OCI-LY7 (cell line): ENCODE data around the gene DUS3L. TPM values are rescaled to one million over a fixed set of nuclear protein-coding genes. Genes with fewer than 3 reads are reported as not detected.

Source experiments
- BruUV-seq: library from RNA; stranded (reverse); fragments of 400-500 nt; replicated peaks from 2 replicates; lab custom pipeline; 2021; lab: Mats Ljungman, UMichigan
- CTCF ChIA-PET: fragments of 300-600 bp; sonication (Branson Sonifier 250); formaldehyde crosslinking; loops from one replicate; lab custom pipeline; 2022; ENCODE audit warnings: antibody characterized with exemption; ENCODE audit not compliant: unreplicated experiment; lab: Charles Lee
- POLR2A ChIA-PET: fragments of 300-600 bp; sonication (Branson Sonifier 250); formaldehyde crosslinking; loops from one replicate; lab custom pipeline; 2022; ENCODE audit warnings: antibody characterized with exemption; lab: Charles Lee
- DNase-seq: peaks from one replicate; pipeline ENCODE4 v3.0.0-alpha.2; 2015; ENCODE audit warnings: low spot score
- H2AFZ ChIP-seq: fragments of 200-600 bp; sonication (generic), shearing (Covaris generic); 2 replicates; pipeline ENCODE4 v1.6.1; 2014; ENCODE audit warnings: mild to moderate bottlenecking, antibody characterized with exemption, low read length, moderate library complexity
- H3K27ac ChIP-seq: fragments of 200-600 bp; sonication (generic); 2 replicates; pipeline ENCODE4 v1.5.1; 2014; ENCODE audit warnings: mixed run types, low read depth, mild to moderate bottlenecking, moderate library complexity, low read length, inconsistent platforms; ENCODE audit not compliant: poor library complexity, severe bottlenecking
- H3K36me3 ChIP-seq: fragments of 200-600 bp; sonication (generic); 2 replicates; pipeline ENCODE4 v1.6.1; 2014; ENCODE audit warnings: mild to moderate bottlenecking, antibody characterized with exemption, low read length, moderate library complexity, mixed read lengths; ENCODE audit not compliant: insufficient read depth
- H3K4me1 ChIP-seq: fragments of 200-600 bp; sonication (generic); 2 replicates; pipeline ENCODE4 v1.5.1; 2014; ENCODE audit warnings: mild to moderate bottlenecking, low read length; ENCODE audit not compliant: insufficient read depth, poor library complexity, severe bottlenecking
- H3K4me2 ChIP-seq: fragments of 200-600 bp; sonication (generic); 2 replicates; pipeline ENCODE4 v1.6.1; 2014; ENCODE audit warnings: mild to moderate bottlenecking, low read length
- H3K4me3 ChIP-seq: fragments of 200-600 bp; sonication (generic); 2 replicates; pipeline ENCODE4 v1.5.1; 2014; ENCODE audit warnings: mild to moderate bottlenecking, low read depth, low read length; ENCODE audit not compliant: poor library complexity, severe bottlenecking
- H3K79me2 ChIP-seq: fragments of 200-600 bp; sonication (generic); 2 replicates; pipeline ENCODE4 v1.6.1; 2016; ENCODE audit warnings: low read depth, mild to moderate bottlenecking, low read length, moderate library complexity, mixed read lengths; ENCODE audit not compliant: insufficient read depth
- H3K9me2 ChIP-seq: fragments of 200-600 bp; sonication (generic); 2 replicates; pipeline ENCODE4 v1.6.1; 2016; ENCODE audit warnings: mild to moderate bottlenecking, low read length, mixed read lengths; ENCODE audit not compliant: insufficient read depth
- H3K9me3 ChIP-seq: fragments of 200-600 bp; sonication (generic); 2 replicates; pipeline ENCODE4 v1.6.1; 2014; ENCODE audit warnings: mild to moderate bottlenecking, mixed run types, low read length, mixed read lengths
- H4K20me1 ChIP-seq: fragments of 200-600 bp; sonication (generic); 2 replicates; pipeline ENCODE4 v1.6.1; 2014; ENCODE audit warnings: mild to moderate bottlenecking, antibody characterized with exemption, low read length, moderate library complexity, mixed read lengths; ENCODE audit not compliant: insufficient read depth
- CTCF ChIP-seq: fragments of 200-600 bp; sonication (generic); conservative IDR thresholded peaks from 2 replicates; pipeline ENCODE4 v1.5.1; 2014; ENCODE audit warnings: mild to moderate bottlenecking, antibody characterized with exemption, low read length, moderate library complexity, mixed read lengths
- EZH2phosphoT487 ChIP-seq: fragments of 200-600 bp; sonication (generic); IDR thresholded peaks from 2 replicates; pipeline ENCODE4 v1.6.1; 2018; ENCODE audit warnings: low read depth, borderline replicate concordance, mild to moderate bottlenecking, mixed run types, antibody characterized with exemption, low read length, moderate library complexity, mixed read lengths
- intact Hi-C: fragments of 100-400 bp; cut with micrococcal nuclease; formaldehyde crosslinking; loops from one replicate; pipeline ENCODE4 v1.10.0; 2022; ENCODE audit not compliant: unreplicated experiment
- total RNA-seq, 2 experiments: library from RNA; depleted of rRNA in 1 of 2; stranded (reverse); fragments of >200 nt in 1 of 2; shearing (Covaris generic) in 1 of 2; gene quantifications; 2 replicates each; pipeline ENCODE4 v1.2.3, GENCODE V29; 2014 to 2022

Gene DUS3L
- total RNA-seq, 2 experiments from 2014 or later = 55.8 to 76.9 TPM

- H3K36me3 ChIP-seq = no peaks in the 10 kb centered on the region
- CTCF ChIA-PET = no interaction called here
- TF ChIP-seq CTCF = no peak
- no peak for TF ChIP-seq EZH2phosphoT487
Observed at GRCh38 chr19:5801796-5802619, 11.0 kb upstream of the DUS3L start.

GRCh38 chr19:5800361-5801270, 9.7 kb upstream of the DUS3L start:
- Histone ChIP-seq H3K4me3 (no peak overlapping the region), H3K4me1 (peaks cover 15% of the 10 kb centered on the region), H3K9me2 (no peaks in the 10 kb centered on the region), H3K9me3 (no peaks in the 10 kb centered on the region), H3K4me2 (no peak overlapping the region), H2AFZ (no peak overlapping the region), H4K20me1 (no peaks in the 10 kb centered on the region), H3K27ac (no peak overlapping the region), H3K79me2 (no peaks in the 10 kb centered on the region), H3K36me3 (no peaks in the 10 kb centered on the region)
- DNase-seq = no peak
- intact Hi-C loops = no loop called here
- BruUV-seq = no TSS peak
- POLR2A ChIA-PET = interaction anchor here (0.5 kb wide), 1 partner anchor 29 kb away, joined by 3 read pairs; no protein-coding TSS in a partner anchor
- no peak for TF ChIP-seq CTCF
- CTCF ChIA-PET = interaction anchor here (0.6 kb wide), 1 partner anchor 216 kb away, joined by 3 read pairs; no protein-coding TSS in a partner anchor

More at GRCh38 chr19:5801796-5802619, 11.0 kb upstream of the DUS3L start:
- Histone ChIP-seq H3K4me2 (no peak overlapping the region), H3K27ac (no peak overlapping the region), H3K4me1 (peaks cover 17% of the 10 kb centered on the region), H3K9me2 (no peaks in the 10 kb centered on the region), H3K79me2 (no peaks in the 10 kb centered on the region), H2AFZ (no peak overlapping the region), H3K9me3 (no peaks in the 10 kb centered on the region), H4K20me1 (no peaks in the 10 kb centered on the region), H3K4me3 (no peak overlapping the region)
- BruUV-seq = no TSS peak
- POLR2A ChIA-PET = no interaction called here
- no peak for DNase-seq
- intact Hi-C loops = no loop called here
